Measurements from ENCODE around the gene WDFY4.

- TF ChIP-seq POLR2AphosphoS5 (IDR thresholded peaks at IDR 0.05; ENCODE audit: low read depth, low read length) (no peak), EZH2phosphoT487 (IDR thresholded peaks at IDR 0.05; ENCODE audit: borderline replicate concordance) (no peak), SRF (IDR thresholded peaks at IDR 0.05; ENCODE audit: low read depth) (no peak), POLR2A (IDR thresholded peaks at IDR 0.05; ENCODE audit: borderline replicate concordance, extremely low read depth, insufficient read depth, insufficient read length) (no peak), JUND (IDR thresholded peaks at IDR 0.05) (no peak), TCF7L2 (IDR thresholded peaks at IDR 0.05; ENCODE audit: borderline replicate concordance, extremely low read depth, insufficient read depth, insufficient read length) (no peak), ZFX (IDR thresholded peaks at IDR 0.05) (no peak), SIN3A (IDR thresholded peaks at IDR 0.05; ENCODE audit: low read depth) (no peak), EZH2 (IDR thresholded peaks at IDR 0.05) (no peak)
- TF ChIP-seq, protein P1, sequence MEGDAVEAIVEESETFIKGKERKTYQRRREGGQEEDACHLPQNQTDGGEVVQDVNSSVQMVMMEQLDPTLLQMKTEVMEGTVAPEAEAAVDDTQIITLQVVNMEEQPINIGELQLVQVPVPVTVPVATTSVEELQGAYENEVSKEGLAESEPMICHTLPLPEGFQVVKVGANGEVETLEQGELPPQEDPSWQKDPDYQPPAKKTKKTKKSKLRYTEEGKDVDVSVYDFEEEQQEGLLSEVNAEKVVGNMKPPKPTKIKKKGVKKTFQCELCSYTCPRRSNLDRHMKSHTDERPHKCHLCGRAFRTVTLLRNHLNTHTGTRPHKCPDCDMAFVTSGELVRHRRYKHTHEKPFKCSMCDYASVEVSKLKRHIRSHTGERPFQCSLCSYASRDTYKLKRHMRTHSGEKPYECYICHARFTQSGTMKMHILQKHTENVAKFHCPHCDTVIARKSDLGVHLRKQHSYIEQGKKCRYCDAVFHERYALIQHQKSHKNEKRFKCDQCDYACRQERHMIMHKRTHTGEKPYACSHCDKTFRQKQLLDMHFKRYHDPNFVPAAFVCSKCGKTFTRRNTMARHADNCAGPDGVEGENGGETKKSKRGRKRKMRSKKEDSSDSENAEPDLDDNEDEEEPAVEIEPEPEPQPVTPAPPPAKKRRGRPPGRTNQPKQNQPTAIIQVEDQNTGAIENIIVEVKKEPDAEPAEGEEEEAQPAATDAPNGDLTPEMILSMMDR (IDR thresholded peaks at IDR 0.05 in 2 of 3, conservative IDR thresholded peaks at IDR 0.05 in 1 of 3; ENCODE audit: borderline replicate concordance in 1 of 3, insufficient read depth in 1 of 3, low read depth in 2 of 3, low read length in 2 of 3): no peak
- TF ChIP-seq, protein P2, sequence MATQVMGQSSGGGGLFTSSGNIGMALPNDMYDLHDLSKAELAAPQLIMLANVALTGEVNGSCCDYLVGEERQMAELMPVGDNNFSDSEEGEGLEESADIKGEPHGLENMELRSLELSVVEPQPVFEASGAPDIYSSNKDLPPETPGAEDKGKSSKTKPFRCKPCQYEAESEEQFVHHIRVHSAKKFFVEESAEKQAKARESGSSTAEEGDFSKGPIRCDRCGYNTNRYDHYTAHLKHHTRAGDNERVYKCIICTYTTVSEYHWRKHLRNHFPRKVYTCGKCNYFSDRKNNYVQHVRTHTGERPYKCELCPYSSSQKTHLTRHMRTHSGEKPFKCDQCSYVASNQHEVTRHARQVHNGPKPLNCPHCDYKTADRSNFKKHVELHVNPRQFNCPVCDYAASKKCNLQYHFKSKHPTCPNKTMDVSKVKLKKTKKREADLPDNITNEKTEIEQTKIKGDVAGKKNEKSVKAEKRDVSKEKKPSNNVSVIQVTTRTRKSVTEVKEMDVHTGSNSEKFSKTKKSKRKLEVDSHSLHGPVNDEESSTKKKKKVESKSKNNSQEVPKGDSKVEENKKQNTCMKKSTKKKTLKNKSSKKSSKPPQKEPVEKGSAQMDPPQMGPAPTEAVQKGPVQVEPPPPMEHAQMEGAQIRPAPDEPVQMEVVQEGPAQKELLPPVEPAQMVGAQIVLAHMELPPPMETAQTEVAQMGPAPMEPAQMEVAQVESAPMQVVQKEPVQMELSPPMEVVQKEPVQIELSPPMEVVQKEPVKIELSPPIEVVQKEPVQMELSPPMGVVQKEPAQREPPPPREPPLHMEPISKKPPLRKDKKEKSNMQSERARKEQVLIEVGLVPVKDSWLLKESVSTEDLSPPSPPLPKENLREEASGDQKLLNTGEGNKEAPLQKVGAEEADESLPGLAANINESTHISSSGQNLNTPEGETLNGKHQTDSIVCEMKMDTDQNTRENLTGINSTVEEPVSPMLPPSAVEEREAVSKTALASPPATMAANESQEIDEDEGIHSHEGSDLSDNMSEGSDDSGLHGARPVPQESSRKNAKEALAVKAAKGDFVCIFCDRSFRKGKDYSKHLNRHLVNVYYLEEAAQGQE (IDR thresholded peaks at IDR 0.05; ENCODE audit: low read depth): no peak
Measured at GRCh38 chr10:48776005-48776522, 91.4 kb downstream of the WDFY4 start.
